ENCODE data around the gene BLTP1.
A peak's percentile ranks its signal among the peaks of the same experiment; 100 is the strongest.
"Not testable (repeated sequence)": the region's sequence is repeated elsewhere in the genome, so short reads cannot be mapped to it uniquely, and the experiment has no call there.

Gene BLTP1

GRCh38 chr4:122151982-122152710 is at the start of gene BLTP1:
Gene BLTP1 (plus strand): TSS chr4:122152331. CDS start chr4:122170648, 18,317 bp downstream.
- peak; percentile 34 for DNase-seq (ENCODE audit: low read depth)

GRCh38 chr4:122104184-122104583 is 47.9 kb upstream of the BLTP1 start:
- no peak for DNase-seq (ENCODE audit: low read depth)

GRCh38 chr4:122107680-122108079 is 44.5 kb upstream of the BLTP1 start:
- DNase-seq (ENCODE audit: low read depth), result no peak

GRCh38 chr4:122110304-122110703 is 41.8 kb upstream of the BLTP1 start:
- DNase-seq (ENCODE audit: low read depth), result not testable (repeated sequence)

GRCh38 chr4:122117743-122118142 is 34.4 kb upstream of the BLTP1 start:
- DNase-seq (ENCODE audit: low read depth), result peak; percentile 1

- no peak for DNase-seq (ENCODE audit: low read depth)
These were observed 33.9 kb upstream of the BLTP1 start for GRCh38 chr4:122118243-122118642.

- DNase-seq (ENCODE audit: low read depth), result no peak
These were observed 32.4 kb upstream of the BLTP1 start for GRCh38 chr4:122119739-122120138.

GRCh38 chr4:122121593-122121992 is 30.5 kb upstream of the BLTP1 start:
- no peak for DNase-seq (ENCODE audit: low read depth)

GRCh38 chr4:122122083-122122482 is 30.0 kb upstream of the BLTP1 start:
- no peak for DNase-seq (ENCODE audit: low read depth)

GRCh38 chr4:122129061-122129460 is 23.1 kb upstream of the BLTP1 start:
- no peak for DNase-seq (ENCODE audit: low read depth)

- no peak for DNase-seq (ENCODE audit: low read depth)
These were observed 20.5 kb upstream of the BLTP1 start for GRCh38 chr4:122131562-122132157.

- no peak for DNase-seq (ENCODE audit: low read depth)
These were observed 19.2 kb upstream of the BLTP1 start for GRCh38 chr4:122132891-122133290.

GRCh38 chr4:122139139-122139538 is 13.0 kb upstream of the BLTP1 start:
- no peak for DNase-seq (ENCODE audit: low read depth)

- DNase-seq (ENCODE audit: low read depth), result no peak
These were observed 11.3 kb upstream of the BLTP1 start for GRCh38 chr4:122140834-122141233.

- DNase-seq (ENCODE audit: low read depth), result no peak
These were observed 9.4 kb upstream of the BLTP1 start for GRCh38 chr4:122142687-122143086.

GRCh38 chr4:122146652-122147051 is 5.5 kb upstream of the BLTP1 start:
- no peak for DNase-seq (ENCODE audit: low read depth)

- no peak for DNase-seq (ENCODE audit: low read depth)
These were observed 1.2 kb upstream of the BLTP1 start for GRCh38 chr4:122150931-122151330.

GRCh38 chr4:122152711-122153226 is 638 bp downstream of the BLTP1 start:
- no peak for DNase-seq (ENCODE audit: low read depth)

GRCh38 chr4:122156819-122157218 is 4.7 kb downstream of the BLTP1 start:
- no peak for DNase-seq (ENCODE audit: low read depth)

- no peak for DNase-seq (ENCODE audit: low read depth)
These were observed 11.2 kb downstream of the BLTP1 start for GRCh38 chr4:122163301-122163700.

GRCh38 chr4:122163767-122164166 is 11.6 kb downstream of the BLTP1 start:
- DNase-seq (ENCODE audit: low read depth), result no peak

- no peak for DNase-seq (ENCODE audit: low read depth)
These were observed 15.2 kb downstream of the BLTP1 start for GRCh38 chr4:122167369-122167768.

- DNase-seq (ENCODE audit: low read depth), result no peak
These were observed 18.6 kb downstream of the BLTP1 start for GRCh38 chr4:122170775-122171174.

- no peak for DNase-seq (ENCODE audit: low read depth)
These were observed 19.2 kb downstream of the BLTP1 start for GRCh38 chr4:122171323-122171722.

Measured in GM04503 (cell line).